ENCODE data around the gene SLC12A3.

DNA sequence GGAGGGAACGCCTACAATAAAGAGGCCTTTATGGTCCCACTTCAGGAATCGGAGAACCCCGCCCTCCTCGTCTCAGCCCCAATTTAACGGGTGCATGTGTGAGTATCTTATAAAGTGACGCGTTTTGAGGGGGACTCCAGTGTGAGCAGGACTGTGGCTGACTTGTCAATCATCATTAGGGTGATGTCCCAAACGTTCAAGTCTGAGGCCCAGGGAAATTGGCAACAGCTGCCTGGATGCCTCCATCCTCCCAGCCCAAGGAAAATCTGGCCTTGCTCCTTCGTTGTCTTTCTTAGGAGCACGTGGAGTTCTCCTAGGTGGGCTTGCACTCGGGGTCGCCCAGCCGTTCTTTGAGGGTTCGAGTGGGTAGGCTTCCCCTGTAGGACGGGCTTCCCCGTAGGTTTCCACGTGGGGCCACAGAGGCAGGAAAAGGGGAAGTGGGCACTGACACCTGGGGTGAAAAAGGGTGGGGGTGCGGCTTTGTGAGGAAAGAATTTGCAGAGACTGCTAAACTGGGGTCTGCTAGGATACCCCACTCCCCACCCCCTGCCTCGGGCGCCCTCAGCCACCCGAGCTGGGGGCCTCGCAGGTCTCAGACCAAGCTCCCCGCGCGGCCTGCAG is 66.4 kb downstream of the SLC12A3 start:
- TF ChIP-seq CTCF (IDR thresholded peaks at IDR 0.05) (no peak), POLR2A (IDR thresholded peaks at IDR 0.05) (peak in 1 of 4 donors; percentile 44)
